Measurements from ENCODE around the gene RBFOX1.
A peak's percentile ranks its signal among the peaks of the same experiment; 100 is the strongest.

The RBFOX1 gene

GRCh38 chr16:7534749-7535148 is 202.1 kb downstream of the RBFOX1 start:
- no peak for DNase-seq

GRCh38 chr16:7541026-7541425 is 208.4 kb downstream of the RBFOX1 start:
- no peak for DNase-seq

- no peak for DNase-seq
Observed at GRCh38 chr16:7545251-7545650, 212.6 kb downstream of the RBFOX1 start.

- no peak for DNase-seq
Observed at GRCh38 chr16:7546948-7547347, 214.3 kb downstream of the RBFOX1 start.

GRCh38 chr16:7547736-7548135 is 215.1 kb downstream of the RBFOX1 start:
- DNase-seq: no peak

- DNase-seq: no peak
Observed at GRCh38 chr16:7548796-7549318, 216.2 kb downstream of the RBFOX1 start.

- DNase-seq: no peak
Observed at GRCh38 chr16:7550096-7550495, 217.5 kb downstream of the RBFOX1 start.

- DNase-seq: no peak
Observed at GRCh38 chr16:7555459-7555858, 222.8 kb downstream of the RBFOX1 start.

- DNase-seq: no peak
Observed at GRCh38 chr16:7561908-7562405, 229.3 kb downstream of the RBFOX1 start.

- no peak for DNase-seq
Observed at GRCh38 chr16:7566360-7566759, 233.7 kb downstream of the RBFOX1 start.

- no peak for DNase-seq
Observed at GRCh38 chr16:7571366-7571765, 238.7 kb downstream of the RBFOX1 start.

- DNase-seq: no peak
Observed at GRCh38 chr16:7577588-7577987, 244.9 kb downstream of the RBFOX1 start.

- no peak for DNase-seq
Observed at GRCh38 chr16:7579454-7579853, 246.8 kb downstream of the RBFOX1 start.

GRCh38 chr16:7581175-7581574 is 248.5 kb downstream of the RBFOX1 start:
- no peak for DNase-seq

- DNase-seq: no peak
Observed at GRCh38 chr16:7583396-7583795, 250.8 kb downstream of the RBFOX1 start.

GRCh38 chr16:7584561-7584960 is 251.9 kb downstream of the RBFOX1 start:
- peak; percentile 78 to 89 for DNase-seq

- no peak for DNase-seq
Observed at GRCh38 chr16:7585705-7586104, 253.1 kb downstream of the RBFOX1 start.

- no peak for DNase-seq
Observed at GRCh38 chr16:7590934-7591333, 258.3 kb downstream of the RBFOX1 start.

GRCh38 chr16:7596308-7596707 is 263.7 kb downstream of the RBFOX1 start:
- no peak for DNase-seq

GRCh38 chr16:7597677-7598076 is 265.0 kb downstream of the RBFOX1 start:
- DNase-seq: no peak

- DNase-seq: no peak
Observed at GRCh38 chr16:7601100-7601499, 268.5 kb downstream of the RBFOX1 start.

- no peak for DNase-seq
Observed at GRCh38 chr16:7602291-7602950, 269.8 kb downstream of the RBFOX1 start.

- DNase-seq: no peak
Observed at GRCh38 chr16:7605812-7606211, 273.2 kb downstream of the RBFOX1 start.

GRCh38 chr16:7612671-7613070 is 280.0 kb downstream of the RBFOX1 start:
- DNase-seq: no peak

GRCh38 chr16:7613518-7613917 is 280.9 kb downstream of the RBFOX1 start:
- no peak for DNase-seq
